OCI-LY1 (cell line): Measurements from ENCODE around the gene CIPC.

Experiments
- H2AFZ ChIP-seq: fragments of 200-600 bp; sonication (generic), shearing (Covaris generic); 2 replicates; pipeline ENCODE4 v1.6.0; 2014; ENCODE audit warnings: antibody characterized with exemption, mild to moderate bottlenecking, low read length
- H3F3A ChIP-seq: fragments of 200-600 bp; sonication (generic), shearing (Covaris generic); 2 replicates; pipeline ENCODE4 v1.6.0; 2014; ENCODE audit warnings: mild to moderate bottlenecking, antibody characterized with exemption, low read length, moderate library complexity; ENCODE audit not compliant: insufficient read depth
- H3K27ac ChIP-seq: fragments of 200-600 bp; sonication (generic); 2 replicates; pipeline ENCODE4 v1.5.1; 2014; ENCODE audit warnings: low read length, mixed run types, mild to moderate bottlenecking, low read depth; ENCODE audit not compliant: poor library complexity, severe bottlenecking
- H3K27me3 ChIP-seq: fragments of 200-600 bp; sonication (generic); 2 replicates; pipeline ENCODE4 v1.6.0; 2014; ENCODE audit warnings: antibody characterized with exemption, mild to moderate bottlenecking, low read length, moderate library complexity; ENCODE audit not compliant: insufficient read depth
- H3K36me3 ChIP-seq: fragments of 200-600 bp; sonication (generic); 2 replicates; pipeline ENCODE4 v1.6.1; 2014; ENCODE audit warnings: mild to moderate bottlenecking, antibody characterized with exemption, low read length, moderate library complexity, mixed read lengths; ENCODE audit not compliant: insufficient read depth
- H3K4me1 ChIP-seq: fragments of 200-600 bp; sonication (generic); 2 replicates; pipeline ENCODE4 v1.5.1; 2014; ENCODE audit warnings: mild to moderate bottlenecking, low read length, moderate library complexity; ENCODE audit not compliant: insufficient read depth, severe bottlenecking
- H3K4me2 ChIP-seq: fragments of 200-600 bp; sonication (generic), shearing (Covaris generic); 2 replicates; pipeline ENCODE4 v1.6.1; 2014; ENCODE audit warnings: low read length
- H3K4me3 ChIP-seq: fragments of 200-600 bp; sonication (generic); 2 replicates; pipeline ENCODE4 v1.5.1; 2014; ENCODE audit warnings: low read length, low read depth, mild to moderate bottlenecking, mixed read lengths; ENCODE audit not compliant: poor library complexity, severe bottlenecking
- H3K79me2 ChIP-seq: fragments of 200-600 bp; shearing (Covaris generic); 2 replicates; pipeline ENCODE4 v1.6.1; 2016; ENCODE audit warnings: mixed run types, low read length, mixed read lengths; ENCODE audit not compliant: insufficient read depth
- H3K9ac ChIP-seq: fragments of 200-600 bp; sonication (generic), shearing (Covaris generic); 2 replicates; pipeline ENCODE4 v1.6.1; 2014; ENCODE audit warnings: mild to moderate bottlenecking, low read length, mixed read lengths
- H3K9me2 ChIP-seq: fragments of 200-600 bp; sonication (generic), shearing (Covaris generic); 2 replicates; pipeline ENCODE4 v1.6.1; 2014; ENCODE audit warnings: low read depth, mild to moderate bottlenecking, low read length, mixed read lengths
- H3K9me3 ChIP-seq: fragments of 200-600 bp; shearing (Covaris generic); 2 replicates; pipeline ENCODE4 v1.6.1; 2014; ENCODE audit warnings: low read length, mixed read lengths
- H4K20me1 ChIP-seq: fragments of 200-600 bp; sonication (generic), shearing (Covaris generic); 2 replicates; pipeline ENCODE4 v1.6.0; 2016; ENCODE audit warnings: mild to moderate bottlenecking, low read length; ENCODE audit not compliant: insufficient read depth
- EZH2 ChIP-seq: fragments of 200-600 bp; sonication (generic), shearing (Covaris generic); IDR thresholded peaks from 2 replicates; pipeline ENCODE4 v1.8.0; 2017; ENCODE audit warnings: borderline replicate concordance, mixed run types, mild to moderate bottlenecking, antibody characterized with exemption, low read length, moderate library complexity, mixed read lengths
- TF ChIP-seq, protein P1 (sequence below): fragments of 200-600 bp; sonication (generic), shearing (Covaris generic); IDR thresholded peaks from 2 replicates; pipeline ENCODE4 v1.5.1; 2017; ENCODE audit warnings: mild to moderate bottlenecking, antibody characterized with exemption, low read length, moderate library complexity, mixed read lengths

CIPC gene

DNA sequence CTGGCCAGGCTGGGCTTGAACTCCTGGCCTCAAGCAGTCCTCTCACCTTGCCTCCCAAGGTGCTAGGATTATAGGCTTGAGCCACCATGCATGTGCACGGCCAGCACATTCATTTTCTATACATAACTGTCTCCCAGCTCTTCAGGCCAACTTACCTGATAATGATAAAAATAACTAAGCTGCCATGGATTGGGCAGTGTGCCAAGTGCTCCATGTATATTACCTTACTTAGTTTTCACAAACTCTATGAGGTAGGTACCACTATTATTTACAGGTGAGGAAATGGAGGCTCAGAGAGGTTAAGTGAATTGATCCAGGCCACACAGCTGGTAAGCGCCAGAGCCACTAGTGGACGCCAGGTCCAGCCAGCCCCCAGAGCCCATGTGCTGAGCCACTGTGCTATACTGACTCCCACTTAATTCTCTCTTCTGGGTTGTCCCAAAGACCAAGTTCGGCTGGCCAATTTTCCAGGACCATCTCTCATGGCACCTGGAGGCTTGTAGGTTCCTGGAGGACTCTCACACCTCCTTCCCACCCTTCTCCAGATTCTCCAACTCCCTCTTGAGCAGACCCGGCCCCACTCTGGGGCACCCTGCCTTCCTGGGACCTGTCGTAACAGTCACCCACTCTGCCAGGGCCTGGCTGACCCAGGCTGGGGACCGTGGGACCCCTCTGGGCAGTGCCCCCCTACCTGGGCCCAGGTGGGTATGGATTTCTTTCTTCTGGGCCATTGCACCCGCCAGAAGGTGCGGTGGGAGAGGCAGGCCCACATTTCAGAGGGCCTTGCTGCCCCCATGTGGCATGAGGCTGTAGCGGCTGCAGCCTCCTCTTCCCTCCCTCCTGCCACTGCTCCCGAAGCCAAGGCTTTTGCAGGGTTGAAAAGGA, 30.2 kb upstream of the CIPC start:
- Histone ChIP-seq H3K27me3 (peaks cover 6% of the 10 kb centered on the region; the same call in 1 of the 2 replicates), H3K27ac (no peak overlapping the region), H3K4me1 (peaks cover 4% of the 10 kb centered on the region), H2AFZ (no peak overlapping the region), H3K36me3 (no peaks in the 10 kb centered on the region), H3F3A (no peaks in the 10 kb centered on the region), H3K4me3 (no peak overlapping the region), H3K79me2 (no peaks in the 10 kb centered on the region), H3K9me3 (no peaks in the 10 kb centered on the region), H3K9me2 (no peaks in the 10 kb centered on the region), H4K20me1 (no peaks in the 10 kb centered on the region), H3K9ac (no peak overlapping the region), H3K4me2 (no peak overlapping the region)
- no peak for TF ChIP-seq EZH2
- TF ChIP-seq, protein P1, sequence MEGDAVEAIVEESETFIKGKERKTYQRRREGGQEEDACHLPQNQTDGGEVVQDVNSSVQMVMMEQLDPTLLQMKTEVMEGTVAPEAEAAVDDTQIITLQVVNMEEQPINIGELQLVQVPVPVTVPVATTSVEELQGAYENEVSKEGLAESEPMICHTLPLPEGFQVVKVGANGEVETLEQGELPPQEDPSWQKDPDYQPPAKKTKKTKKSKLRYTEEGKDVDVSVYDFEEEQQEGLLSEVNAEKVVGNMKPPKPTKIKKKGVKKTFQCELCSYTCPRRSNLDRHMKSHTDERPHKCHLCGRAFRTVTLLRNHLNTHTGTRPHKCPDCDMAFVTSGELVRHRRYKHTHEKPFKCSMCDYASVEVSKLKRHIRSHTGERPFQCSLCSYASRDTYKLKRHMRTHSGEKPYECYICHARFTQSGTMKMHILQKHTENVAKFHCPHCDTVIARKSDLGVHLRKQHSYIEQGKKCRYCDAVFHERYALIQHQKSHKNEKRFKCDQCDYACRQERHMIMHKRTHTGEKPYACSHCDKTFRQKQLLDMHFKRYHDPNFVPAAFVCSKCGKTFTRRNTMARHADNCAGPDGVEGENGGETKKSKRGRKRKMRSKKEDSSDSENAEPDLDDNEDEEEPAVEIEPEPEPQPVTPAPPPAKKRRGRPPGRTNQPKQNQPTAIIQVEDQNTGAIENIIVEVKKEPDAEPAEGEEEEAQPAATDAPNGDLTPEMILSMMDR, result peak; percentile 92

DNA sequence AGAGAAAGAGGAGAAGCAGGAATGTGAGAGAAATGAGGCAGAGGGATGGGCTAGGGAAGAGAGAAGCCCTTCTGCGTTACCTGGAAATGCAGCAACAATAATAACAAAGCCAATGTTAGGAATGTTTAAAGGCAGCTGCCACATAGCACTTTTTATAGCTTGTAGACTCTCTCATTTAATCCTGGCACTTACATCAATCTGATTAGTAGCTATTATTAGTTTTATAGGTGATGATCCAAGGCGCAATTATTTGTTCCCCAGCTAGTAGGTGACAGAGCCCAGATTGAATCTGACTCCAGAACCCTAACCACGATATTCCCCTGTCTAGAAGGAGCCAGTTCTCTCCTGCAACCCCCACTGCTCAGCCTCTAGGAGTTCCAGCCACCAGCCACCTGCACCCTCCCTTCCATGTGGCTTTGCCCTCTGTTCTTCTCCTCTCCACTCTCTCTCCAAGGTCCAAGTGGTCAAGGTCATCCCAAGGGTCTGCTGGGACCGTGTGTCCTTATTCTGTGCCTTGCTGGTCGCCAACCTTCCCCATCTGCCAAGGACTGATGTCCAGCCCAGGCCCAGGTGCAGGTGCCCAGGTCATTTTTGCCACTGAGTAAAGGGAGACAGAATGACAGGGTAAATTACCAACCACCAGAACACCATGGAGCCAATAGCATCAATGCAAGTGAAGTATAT, 29.4 kb upstream of the CIPC start:
- Histone ChIP-seq H2AFZ (no peak overlapping the region), H3K4me1 (peaks cover 4% of the 10 kb centered on the region), H3K79me2 (no peaks in the 10 kb centered on the region), H3K4me3 (no peak overlapping the region), H3F3A (no peaks in the 10 kb centered on the region), H3K9me2 (no peaks in the 10 kb centered on the region), H3K4me2 (no peak overlapping the region), H4K20me1 (no peaks in the 10 kb centered on the region), H3K9me3 (no peaks in the 10 kb centered on the region), H3K27me3 (peaks cover 7% of the 10 kb centered on the region; the same call in 1 of the 2 replicates), H3K36me3 (no peaks in the 10 kb centered on the region), H3K27ac (no peak overlapping the region), H3K9ac (no peak overlapping the region)
- TF ChIP-seq EZH2, result no peak
- TF ChIP-seq, protein P1, result no peak

DNA sequence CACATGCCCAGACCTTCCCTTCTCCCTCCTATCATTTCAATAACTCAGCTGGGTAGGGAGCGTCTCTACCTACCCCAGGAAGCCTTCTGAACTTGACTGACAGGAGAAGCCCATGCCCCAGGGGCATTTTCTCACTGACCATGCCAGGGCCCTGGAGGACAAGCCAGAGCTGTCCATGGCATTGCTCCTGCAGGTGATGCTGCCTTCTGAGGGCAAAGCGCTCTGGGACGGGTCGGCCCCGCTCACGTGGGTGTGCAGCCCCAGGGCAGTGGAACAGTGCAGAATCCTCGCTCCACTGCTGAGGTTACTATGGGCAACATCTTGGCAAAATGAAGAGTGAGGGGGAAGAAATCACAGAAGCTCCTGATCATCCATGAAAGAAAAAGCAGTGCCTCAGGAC, 28.5 kb upstream of the CIPC start:
- TF ChIP-seq EZH2, result no peak
- TF ChIP-seq, protein P1, result no peak
- Histone ChIP-seq H4K20me1 (no peaks in the 10 kb centered on the region), H3K4me2 (no peak overlapping the region), H3K9me2 (no peaks in the 10 kb centered on the region), H3K36me3 (no peaks in the 10 kb centered on the region), H3K9me3 (no peaks in the 10 kb centered on the region), H2AFZ (no peak overlapping the region), H3K4me3 (no peak overlapping the region), H3F3A (no peaks in the 10 kb centered on the region), H3K27ac (no peak overlapping the region), H3K4me1 (peaks cover 4% of the 10 kb centered on the region), H3K79me2 (no peaks in the 10 kb centered on the region), H3K27me3 (peaks cover 14% of the 10 kb centered on the region), H3K9ac (no peak overlapping the region)
